ENCODE measurements around the gene RELN. TPM values are rescaled to one million over a fixed set of nuclear protein-coding genes. Genes with fewer than 3 reads are reported as not detected.

Gene RELN
- total RNA-seq, 4 donors from 2014 or later, result 1.2 to 7.1 (median 3.7) TPM

DNA sequence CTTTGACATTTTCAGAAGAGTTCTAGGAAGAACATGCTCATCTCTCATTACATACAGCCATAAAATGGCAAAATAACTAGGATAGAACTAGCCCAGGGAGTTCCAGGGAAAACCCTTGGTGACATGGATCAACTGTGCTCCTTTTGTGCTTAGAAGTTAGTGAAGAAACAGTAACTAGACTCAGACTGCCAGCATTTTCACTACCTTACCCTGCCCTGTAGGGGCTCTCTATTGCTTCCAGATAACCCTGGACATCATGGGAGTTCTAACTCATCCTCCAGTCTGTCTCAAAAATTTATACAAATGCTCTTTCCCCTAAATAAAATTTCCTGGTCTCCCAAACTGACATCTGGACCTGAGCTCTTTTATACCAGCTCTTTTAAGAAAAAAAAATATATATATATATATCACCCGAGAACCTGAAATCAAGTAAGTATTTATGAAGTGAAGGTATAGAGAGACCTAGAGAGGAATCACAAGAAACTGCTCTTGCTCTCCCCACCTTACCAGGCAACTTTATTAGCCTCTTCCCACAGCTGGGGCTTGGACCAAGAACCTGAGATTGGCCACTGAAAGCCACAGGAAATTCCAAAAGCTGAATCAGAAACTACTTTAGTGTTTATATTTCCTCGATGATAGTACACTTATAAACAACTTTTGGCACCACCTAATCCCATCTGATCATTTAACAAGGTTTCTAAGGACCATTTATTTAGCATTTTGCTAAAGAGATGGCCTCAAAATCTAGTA is 101.4 kb downstream of the RELN start:
- no peak for DNase-seq (ENCODE audit: low spot score)

DNA sequence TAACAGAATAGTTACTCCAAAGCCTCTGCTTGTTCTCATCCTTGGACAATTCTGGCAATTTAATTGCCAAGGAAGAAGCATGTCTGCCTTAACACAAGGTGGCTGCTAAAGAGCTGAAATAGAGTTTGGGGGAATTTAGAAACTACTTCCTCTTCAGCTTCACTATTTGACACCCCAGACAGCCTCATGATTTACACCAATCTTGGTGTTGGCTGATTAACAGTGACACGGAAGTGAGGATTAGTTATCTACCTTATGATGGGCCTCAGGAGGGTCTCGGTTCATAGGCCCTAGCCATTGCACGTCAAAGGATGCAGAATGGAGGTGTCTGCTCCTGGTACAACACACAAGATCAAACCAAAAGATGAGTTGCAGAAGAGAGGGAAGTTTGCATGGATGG is 102.4 kb downstream of the RELN start:
- DNase-seq (ENCODE audit: low spot score) (no peak), ATAC-seq (ENCODE audit: low FRiP score) (no peak)

More for the DNA sequence above, 101.4 kb downstream of the RELN start:
- no peak for TF ChIP-seq CTCF (IDR thresholded peaks at IDR 0.05)
- no peak for ATAC-seq (ENCODE audit: low FRiP score)

GRCh38 chr7:103879928-103880600 is 109.4 kb downstream of the RELN start:
- DNase-seq (ENCODE audit: low spot score), result no peak
- TF ChIP-seq CTCF (IDR thresholded peaks at IDR 0.05), result no peak
- no peak for ATAC-seq (ENCODE audit: low FRiP score)

More for the DNA sequence above, 102.4 kb downstream of the RELN start:
- no peak for TF ChIP-seq CTCF (IDR thresholded peaks at IDR 0.05)

GRCh38 chr7:103879411-103879810 is 110.0 kb downstream of the RELN start:
- TF ChIP-seq CTCF (IDR thresholded peaks at IDR 0.05), result no peak
- ATAC-seq (ENCODE audit: low FRiP score) (no peak), DNase-seq (ENCODE audit: low spot score) (no peak)

DNA sequence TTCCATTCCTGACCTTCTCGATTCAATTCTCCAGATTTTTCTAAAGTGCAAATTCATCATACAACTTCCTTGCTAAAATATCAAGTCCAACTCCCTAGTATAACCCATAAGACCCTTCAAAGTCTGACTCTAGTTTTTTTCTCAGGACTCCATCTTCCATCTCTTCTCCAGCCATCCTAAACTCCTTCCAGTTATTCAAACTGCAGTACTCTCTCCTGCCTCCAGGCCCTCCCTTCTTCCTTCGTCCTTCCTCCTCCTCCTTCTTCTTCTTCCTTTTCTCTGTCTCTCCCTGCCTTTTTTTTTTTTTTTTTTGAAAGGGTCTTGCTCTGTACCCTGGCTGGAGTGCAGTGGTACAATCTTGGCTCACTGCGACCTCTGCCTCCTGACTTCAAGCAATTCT is 111.9 kb downstream of the RELN start:
- ATAC-seq (ENCODE audit: low FRiP score), result no peak
- DNase-seq (ENCODE audit: low spot score), result no peak
- TF ChIP-seq CTCF (IDR thresholded peaks at IDR 0.05), result no peak

DNA sequence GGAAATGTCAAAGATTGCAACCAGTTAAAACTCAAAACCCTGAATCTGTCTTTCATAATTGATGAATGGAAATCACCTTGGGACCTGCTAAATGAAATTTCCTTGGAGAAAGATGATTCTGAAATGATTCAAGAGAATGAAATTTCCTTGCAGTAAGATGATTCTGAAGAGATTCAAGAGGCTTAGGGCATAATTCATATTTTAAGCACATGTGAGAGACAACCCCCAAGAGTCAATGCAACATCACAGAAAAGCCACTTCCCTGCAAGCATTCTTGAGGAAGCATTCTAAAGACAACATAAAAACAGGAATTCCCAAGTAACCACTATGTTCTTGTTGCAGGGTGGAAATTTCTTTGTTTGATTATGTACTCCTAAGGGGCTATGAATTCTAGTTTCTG is 113.7 kb downstream of the RELN start:
- DNase-seq (ENCODE audit: low spot score), result no peak
- no peak for TF ChIP-seq CTCF (IDR thresholded peaks at IDR 0.05)
- no peak for ATAC-seq (ENCODE audit: low FRiP score)

- no peak for TF ChIP-seq CTCF (IDR thresholded peaks at IDR 0.05)
- no peak for DNase-seq (ENCODE audit: low spot score)
- ATAC-seq (ENCODE audit: low FRiP score), result no peak
These were observed 118.0 kb downstream of the RELN start for GRCh38 chr7:103871473-103871872.

Measured in omental fat pad (tissue), 4 donors.